CD4-positive, alpha-beta T cell treated with Interleukin-4 for 4 hours (primary cell): ENCODE results near the gene PCDHGA7.
A peak's percentile ranks its signal among the peaks of the same experiment; 100 is the strongest.
"Not testable (repeated sequence)": the region's sequence is repeated elsewhere in the genome, so short reads cannot be mapped to it uniquely, and the experiment has no call there.

Experiments
- DNase-seq: peaks from one replicate; pipeline ENCODE4 v3.0.0-alpha.2; 2020

Gene PCDHGA7

GRCh38 chr5:141402553-141403243 lies 20.2 kb downstream of the PCDHGA7 start, which contains the start of gene PCDHGA9:
Gene PCDHGA9, plus strand, starts transcription at chr5:141402778. Its CDS starts 175 bp downstream, at chr5:141402953.
- DNase-seq: no peak

GRCh38 chr5:141403387-141403786 lies 20.8 kb downstream of the PCDHGA7 start:
- no peak for DNase-seq

- peak; percentile 29 for DNase-seq
Observed at GRCh38 chr5:141407790-141408505, 25.4 kb downstream of the PCDHGA7 start, which contains the start of gene PCDHGB6. Gene PCDHGB6, plus strand, starts transcription at chr5:141408021. Its CDS starts 182 bp downstream, at chr5:141408203.

- no peak for DNase-seq
Observed at GRCh38 chr5:141409598-141410306, 27.2 kb downstream of the PCDHGA7 start.

GRCh38 chr5:141411575-141411974 lies 29.0 kb downstream of the PCDHGA7 start:
- no peak for DNase-seq

- peak; percentile 58 for DNase-seq
Observed at GRCh38 chr5:141412854-141413539, 30.5 kb downstream of the PCDHGA7 start, which contains the start of gene PCDHGA10. Gene PCDHGA10, plus strand, starts transcription at chr5:141412987. Its CDS starts 189 bp downstream, at chr5:141413176.

GRCh38 chr5:141413540-141414069 lies 31.1 kb downstream of the PCDHGA7 start:
- DNase-seq: no peak

- DNase-seq: not testable (repeated sequence)
Observed at GRCh38 chr5:141414548-141415274, 32.2 kb downstream of the PCDHGA7 start.

GRCh38 chr5:141415275-141415618 lies 32.7 kb downstream of the PCDHGA7 start:
- DNase-seq: not testable (repeated sequence)

GRCh38 chr5:141417494-141418172 lies 35.1 kb downstream of the PCDHGA7 start, which contains the start of gene PCDHGB7:
Gene PCDHGB7, plus strand, starts transcription at chr5:141417677. Its CDS starts 183 bp downstream, at chr5:141417860.
- peak; percentile 36 for DNase-seq

- DNase-seq: no peak
Observed at GRCh38 chr5:141419074-141419880, 36.7 kb downstream of the PCDHGA7 start.

GRCh38 chr5:141420855-141421488 lies 38.4 kb downstream of the PCDHGA7 start, which contains the start of gene PCDHGA11:
Gene PCDHGA11, plus strand, starts transcription at chr5:141421051. Its CDS starts 177 bp downstream, at chr5:141421228.
- DNase-seq: peak; percentile 44

GRCh38 chr5:141421489-141421855 lies 38.9 kb downstream of the PCDHGA7 start:
- DNase-seq: no peak

- DNase-seq: no peak
Observed at GRCh38 chr5:141422742-141423291, 40.3 kb downstream of the PCDHGA7 start.

GRCh38 chr5:141427783-141428426 lies 45.4 kb downstream of the PCDHGA7 start:
- no peak for DNase-seq

GRCh38 chr5:141430332-141431113 lies 48.0 kb downstream of the PCDHGA7 start, which contains the start of gene PCDHGA12:
Gene PCDHGA12, plus strand, starts transcription at chr5:141430507. Its CDS starts 253 bp downstream, at chr5:141430760.
- no peak for DNase-seq

- no peak for DNase-seq
Observed at GRCh38 chr5:141431286-141431685, 48.7 kb downstream of the PCDHGA7 start.

GRCh38 chr5:141432308-141432707 lies 49.8 kb downstream of the PCDHGA7 start:
- DNase-seq: not testable (repeated sequence)
